Ectodermal cell (in vitro differentiated cells): ENCODE data around the gene LAMC3.
A peak's percentile ranks its signal among the peaks of the same experiment; 100 is the strongest.

Experiments
- H3K27ac ChIP-seq: 2 replicates; pipeline ENCODE4 v1.7.0; 2013; ENCODE audit warnings: mild to moderate bottlenecking, low read depth, low read length; ENCODE audit not compliant: insufficient read depth, poor library complexity, severe bottlenecking
- H3K27me3 ChIP-seq: 2 replicates; pipeline ENCODE4 v1.7.0; 2013; ENCODE audit warnings: mild to moderate bottlenecking, low read length; ENCODE audit not compliant: insufficient read depth, control insufficient read depth, poor library complexity, severe bottlenecking
- H3K36me3 ChIP-seq: one replicate; pipeline ENCODE4 v1.7.0; 2013; ENCODE audit warnings: low read length; ENCODE audit not compliant: control insufficient read depth, insufficient read depth
- H3K4me1 ChIP-seq: one replicate; pipeline ENCODE4 v1.7.0; 2013; ENCODE audit warnings: low read length; ENCODE audit not compliant: control insufficient read depth, insufficient read depth
- H3K4me3 ChIP-seq: 2 replicates; pipeline ENCODE4 v1.7.0; 2013; ENCODE audit warnings: low read depth, low read length, control low read depth; ENCODE audit not compliant: insufficient read depth
- H3K9me3 ChIP-seq: 2 replicates; pipeline ENCODE4 v1.7.0; 2013; ENCODE audit warnings: mild to moderate bottlenecking, low read length, moderate library complexity; ENCODE audit not compliant: control insufficient read depth
- WGBS, 2 experiments: methylation state at CpG; one replicate each; pipeline ENCODE4 v1.1.7; 2013; ENCODE audit warnings: missing lambda C conversion rate in 2 of 2; 5-methylcytosine and 5-hydroxymethylcytosine counted together

LAMC3 gene

GRCh38 chr9:131090025-131090787 lies 81.2 kb downstream of the LAMC3 start:
- no peaks in the 10 kb centered on the region for H3K4me1 ChIP-seq
- WGBS, 2 experiments = 81 to 85% methylated on average over 13 of the region's 13 CpGs
- no peak overlapping the region for H3K4me3 ChIP-seq
- no peaks in the 10 kb centered on the region for H3K27me3 ChIP-seq
- H3K36me3 ChIP-seq = no peaks in the 10 kb centered on the region
- no peak overlapping the region for H3K27ac ChIP-seq
- no peaks in the 10 kb centered on the region for H3K9me3 ChIP-seq

- no peak overlapping the region for H3K27ac ChIP-seq
- no peaks in the 10 kb centered on the region for H3K4me1 ChIP-seq
- WGBS, 2 experiments = 91 to 92% methylated on average over 19 of the region's 19 CpGs
- H3K4me3 ChIP-seq = no peak overlapping the region
- no peaks in the 10 kb centered on the region for H3K36me3 ChIP-seq
- no peaks in the 10 kb centered on the region for H3K27me3 ChIP-seq
- no peaks in the 10 kb centered on the region for H3K9me3 ChIP-seq
Observed at GRCh38 chr9:131091352-131091992, 82.5 kb downstream of the LAMC3 start.

GRCh38 chr9:131092030-131092429 lies 83.1 kb downstream of the LAMC3 start:
- Histone ChIP-seq H3K4me1 (no peaks in the 10 kb centered on the region), H3K27ac (no peak overlapping the region), H3K27me3 (no peaks in the 10 kb centered on the region), H3K36me3 (no peaks in the 10 kb centered on the region), H3K4me3 (no peak overlapping the region), H3K9me3 (no peaks in the 10 kb centered on the region)
- 91 to 95% methylated on average over 6 of the region's 6 CpGs for WGBS, 2 experiments

GRCh38 chr9:131092548-131093440 lies 83.8 kb downstream of the LAMC3 start:
- Histone ChIP-seq H3K4me1 (peaks cover 5% of the 10 kb centered on the region), H3K36me3 (no peaks in the 10 kb centered on the region), H3K4me3 (no peak overlapping the region), H3K27ac (no peak overlapping the region), H3K27me3 (no peaks in the 10 kb centered on the region), H3K9me3 (no peaks in the 10 kb centered on the region)
- 89 to 93% methylated on average over 24 of the region's 24 CpGs for WGBS, 2 experiments

- no peaks in the 10 kb centered on the region for H3K27me3 ChIP-seq
- WGBS, 2 experiments = 91 to 93% methylated on average over 5 of the region's 5 CpGs
Observed at GRCh38 chr9:131094015-131094414, 85.0 kb downstream of the LAMC3 start.

GRCh38 chr9:131094622-131095021 lies 85.6 kb downstream of the LAMC3 start:
- WGBS, 2 experiments = 90 to 92% methylated on average over 12 of the region's 12 CpGs
- Histone ChIP-seq H3K27ac (no peak overlapping the region), H3K9me3 (no peaks in the 10 kb centered on the region), H3K36me3 (no peaks in the 10 kb centered on the region), H3K4me3 (no peak overlapping the region), H3K27me3 (no peaks in the 10 kb centered on the region), H3K4me1 (peaks cover 22% of the 10 kb centered on the region)

More at GRCh38 chr9:131094015-131094414, 85.0 kb downstream of the LAMC3 start:
- H3K4me3 ChIP-seq = no peak overlapping the region
- no peaks in the 10 kb centered on the region for H3K36me3 ChIP-seq
- H3K9me3 ChIP-seq = no peaks in the 10 kb centered on the region
- H3K4me1 ChIP-seq = peaks cover 18% of the 10 kb centered on the region
- no peak overlapping the region for H3K27ac ChIP-seq

GRCh38 chr9:131095666-131096268 lies 86.8 kb downstream of the LAMC3 start:
- WGBS, 2 experiments = 40 to 42% methylated on average over 16 of the region's 16 CpGs
- Histone ChIP-seq H3K36me3 (no peaks in the 10 kb centered on the region), H3K4me3 (peak overlapping the region; percentile 87), H3K27me3 (no peaks in the 10 kb centered on the region), H3K4me1 (peaks cover 27% of the 10 kb centered on the region), H3K9me3 (no peaks in the 10 kb centered on the region), H3K27ac (no peak overlapping the region)

- Histone ChIP-seq H3K36me3 (no peaks in the 10 kb centered on the region), H3K27ac (peak within 1 kb of the TSS; percentile 78)
- 0% methylated on average over 87 of the region's 99 CpGs for WGBS, 2 experiments
Observed at GRCh38 chr9:131096269-131097125, 87.5 kb downstream of the LAMC3 start, which contains the start of gene AIF1L. Gene AIF1L (plus strand): TSS chr9:131096531. CDS start chr9:131096630, 99 bp downstream.

More at GRCh38 chr9:131096269-131097125, 87.5 kb downstream of the LAMC3 start, which contains the start of gene AIF1L:
- H3K4me1 ChIP-seq = peaks cover 27% of the 10 kb centered on the region
- no peaks in the 10 kb centered on the region for H3K27me3 ChIP-seq
- no peaks in the 10 kb centered on the region for H3K9me3 ChIP-seq
- H3K4me3 ChIP-seq = peak within 1 kb of the TSS; percentile 87
